Nephron progenitor cell (in vitro differentiated cells): ENCODE data around the gene CAMSAP2.

Experiments used
- DNase-seq: peaks from one replicate; pipeline ENCODE4 v3.0.0; 2021
- H3K27ac Mint-ChIP-seq: 2 replicates; pipeline ENCODE4 v1.8.0; 2021; ENCODE audit warnings: mild to moderate bottlenecking, moderate library complexity, mixed read lengths
- H3K27me3 Mint-ChIP-seq: 2 replicates; pipeline ENCODE4 v1.8.0; 2021; ENCODE audit warnings: mild to moderate bottlenecking, low read depth, mixed read lengths; ENCODE audit not compliant: poor library complexity
- H3K36me3 Mint-ChIP-seq: 2 replicates; pipeline ENCODE4 v1.8.0; 2021; ENCODE audit warnings: low read depth, mixed read lengths
- H3K4me1 Mint-ChIP-seq: 2 replicates; pipeline ENCODE4 v1.8.0; 2021; ENCODE audit warnings: mixed read lengths
- H3K4me3 Mint-ChIP-seq: 2 replicates; pipeline ENCODE4 v1.8.0; 2021; ENCODE audit warnings: mild to moderate bottlenecking, moderate library complexity, mixed read lengths
- H3K9me3 Mint-ChIP-seq: 2 replicates; pipeline ENCODE4 v1.8.0; 2021; ENCODE audit warnings: mild to moderate bottlenecking, moderate library complexity, mixed read lengths
- CTCF ChIP-seq: fragments of 200-600 bp; sonication (generic); IDR thresholded peaks from 2 replicates; pipeline ENCODE4 v1.5.0; 2021; ENCODE audit warnings: antibody characterized with exemption

CAMSAP2 gene

GRCh38 chr1:200889571-200889970 is 150.9 kb downstream of the CAMSAP2 start:
- Mint-ChIP-seq H3K36me3 (no peaks in the 10 kb centered on the region), H3K27me3 (no peaks in the 10 kb centered on the region), H3K9me3 (no peaks in the 10 kb centered on the region), H3K4me3 (peak overlapping the region; percentile 97), H3K4me1 (peaks cover 80% of the 10 kb centered on the region), H3K27ac (no peak overlapping the region)
- no peak for TF ChIP-seq CTCF
- DNase-seq, result no peak

GRCh38 chr1:200890027-200890426 is 151.3 kb downstream of the CAMSAP2 start:
- H3K4me1 Mint-ChIP-seq, result peaks cover 82% of the 10 kb centered on the region

GRCh38 chr1:200890818-200891773 is 152.4 kb downstream of the CAMSAP2 start:
- peak overlapping the region; percentile 100 for H3K27ac Mint-ChIP-seq
- peak; percentile 75 for DNase-seq

More at GRCh38 chr1:200890027-200890426, 151.3 kb downstream of the CAMSAP2 start:
- Mint-ChIP-seq H3K27ac (no peak overlapping the region), H3K36me3 (no peaks in the 10 kb centered on the region), H3K9me3 (no peaks in the 10 kb centered on the region), H3K27me3 (no peaks in the 10 kb centered on the region), H3K4me3 (peak overlapping the region; percentile 97)
- no peak for TF ChIP-seq CTCF
- no peak for DNase-seq

GRCh38 chr1:200891774-200892157 is 153.1 kb downstream of the CAMSAP2 start:
- Mint-ChIP-seq H3K9me3 (no peaks in the 10 kb centered on the region), H3K27ac (peak overlapping the region; percentile 100), H3K4me1 (peaks cover 88% of the 10 kb centered on the region), H3K4me3 (peak overlapping the region; percentile 97), H3K27me3 (no peaks in the 10 kb centered on the region), H3K36me3 (no peaks in the 10 kb centered on the region)
- TF ChIP-seq CTCF, result no peak
- DNase-seq, result peak; percentile 72

More at GRCh38 chr1:200890818-200891773, 152.4 kb downstream of the CAMSAP2 start:
- H3K4me1 Mint-ChIP-seq, result peaks cover 85% of the 10 kb centered on the region
- H3K27me3 Mint-ChIP-seq, result no peaks in the 10 kb centered on the region
- peak overlapping the region; percentile 97 for H3K4me3 Mint-ChIP-seq
- H3K36me3 Mint-ChIP-seq, result no peaks in the 10 kb centered on the region
- no peaks in the 10 kb centered on the region for H3K9me3 Mint-ChIP-seq
- TF ChIP-seq CTCF, result peak; percentile 50

- H3K36me3 Mint-ChIP-seq, result no peaks in the 10 kb centered on the region
- H3K27ac Mint-ChIP-seq, result peak overlapping the region; percentile 100
- H3K4me3 Mint-ChIP-seq, result peak overlapping the region; percentile 97
- no peak for DNase-seq
- TF ChIP-seq CTCF, result no peak
- no peaks in the 10 kb centered on the region for H3K27me3 Mint-ChIP-seq
- no peaks in the 10 kb centered on the region for H3K9me3 Mint-ChIP-seq
- peaks cover 88% of the 10 kb centered on the region for H3K4me1 Mint-ChIP-seq
Measured at GRCh38 chr1:200892546-200892945, 153.9 kb downstream of the CAMSAP2 start.

- H3K36me3 Mint-ChIP-seq, result peaks cover 2% of the 10 kb centered on the region
- H3K9me3 Mint-ChIP-seq, result no peaks in the 10 kb centered on the region
- DNase-seq, result no peak
- peaks cover 88% of the 10 kb centered on the region for H3K4me1 Mint-ChIP-seq
- TF ChIP-seq CTCF, result no peak
- H3K27me3 Mint-ChIP-seq, result no peaks in the 10 kb centered on the region
- peak overlapping the region; percentile 97 for H3K4me3 Mint-ChIP-seq
- no peak overlapping the region for H3K27ac Mint-ChIP-seq
Measured at GRCh38 chr1:200892958-200893357, 154.3 kb downstream of the CAMSAP2 start.
